ENCODE results near the gene NLRC3.

NLRC3 gene

DNA sequence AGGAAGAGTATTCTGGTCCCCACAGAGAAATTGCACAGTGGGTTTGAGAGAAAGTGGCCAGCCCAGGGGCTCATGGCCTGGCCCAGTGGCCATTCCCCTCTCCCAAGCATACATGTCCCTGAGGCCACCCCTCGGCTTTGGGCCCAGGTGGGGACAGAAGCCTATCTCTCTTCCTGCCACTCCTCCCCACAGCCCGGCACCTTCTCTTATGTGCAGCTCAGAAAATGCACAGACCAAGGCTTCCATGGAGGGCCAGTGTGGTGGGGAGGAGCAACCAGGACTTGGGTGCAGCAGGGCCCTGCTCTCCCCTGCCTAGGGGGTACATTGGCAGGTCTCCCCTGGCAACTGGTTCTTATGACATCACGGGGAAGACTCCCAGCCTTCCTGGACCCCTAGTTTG, 82.0 kb downstream of the NLRC3 start, which contains the start of gene C16orf90:
TSS of gene C16orf90 (minus strand) at position 314 of the 400 bp plus-strand sequence. CDS start at position 246, 68 bp downstream.
- H2BK12ac ChIP-seq (ENCODE audit: low read length in 2 of 2) = no peak within 1 kb of the TSS
- H3K36me3 ChIP-seq (ENCODE audit: control insufficient read depth in 1 of 2, insufficient read depth in 2 of 2, low read depth in 1 of 2, low read length in 2 of 2) = peaks cover 0 to 3% of the 10 kb centered on the region in 2 experiments
- H3K4me2 ChIP-seq (ENCODE audit: low read length, poor library complexity, severe bottlenecking) = no peak within 1 kb of the TSS
- no peak within 1 kb of the TSS for H3K14ac ChIP-seq (ENCODE audit: low read length in 2 of 2)
- H3K4ac ChIP-seq (ENCODE audit: low read depth in 1 of 2, low read length in 2 of 2) = no peak within 1 kb of the TSS
- no peak within 1 kb of the TSS for H3K27ac ChIP-seq (ENCODE audit: low read length, poor library complexity, severe bottlenecking)
- H2BK15ac ChIP-seq (ENCODE audit: low read depth, poor library complexity, severe bottlenecking) = no peak within 1 kb of the TSS
- H2AFZ ChIP-seq (ENCODE audit: low read depth, low read length) = no peak within 1 kb of the TSS
- H3K79me1 ChIP-seq (replicated peaks; ENCODE audit: low read length, poor library complexity, severe bottlenecking) = no peaks in the 10 kb centered on the region
- no peak within 1 kb of the TSS for H3K4me3 ChIP-seq (ENCODE audit: insufficient read depth in 1 of 2, low read depth in 1 of 2, low read length in 2 of 2)
- H3K23ac ChIP-seq (ENCODE audit: low read length in 2 of 2) = no peak within 1 kb of the TSS
- no peak within 1 kb of the TSS for H2AK5ac ChIP-seq (ENCODE audit: low read length, severe bottlenecking)
- no peak within 1 kb of the TSS for H2BK5ac ChIP-seq (ENCODE audit: low read depth, low read length, poor library complexity, severe bottlenecking)
- H3K27me3 ChIP-seq (ENCODE audit: control insufficient read depth in 1 of 2, insufficient read depth in 1 of 2, low read length in 2 of 2) = no peaks in the 10 kb centered on the region
- H4K8ac ChIP-seq (ENCODE audit: low read length) = no peak within 1 kb of the TSS
- no peak within 1 kb of the TSS for H2BK120ac ChIP-seq (ENCODE audit: low read depth, low read length)
- 86% methylated on average over 3 of the region's 3 CpGs for WGBS
- H3K9ac ChIP-seq (ENCODE audit: low read length) = no peak within 1 kb of the TSS
- H3K4me1 ChIP-seq (ENCODE audit: control insufficient read depth, insufficient read depth, low read depth, low read length) = peaks cover 6% of the 10 kb centered on the region
- no peak within 1 kb of the TSS for H4K91ac ChIP-seq (ENCODE audit: low read length)
- H3K9me3 ChIP-seq (ENCODE audit: control insufficient read depth, low read length) = no peaks in the 10 kb centered on the region
- H3K18ac ChIP-seq (ENCODE audit: low read depth in 1 of 2, low read length in 2 of 2) = no peak within 1 kb of the TSS
- DNase-seq = no peak

DNA sequence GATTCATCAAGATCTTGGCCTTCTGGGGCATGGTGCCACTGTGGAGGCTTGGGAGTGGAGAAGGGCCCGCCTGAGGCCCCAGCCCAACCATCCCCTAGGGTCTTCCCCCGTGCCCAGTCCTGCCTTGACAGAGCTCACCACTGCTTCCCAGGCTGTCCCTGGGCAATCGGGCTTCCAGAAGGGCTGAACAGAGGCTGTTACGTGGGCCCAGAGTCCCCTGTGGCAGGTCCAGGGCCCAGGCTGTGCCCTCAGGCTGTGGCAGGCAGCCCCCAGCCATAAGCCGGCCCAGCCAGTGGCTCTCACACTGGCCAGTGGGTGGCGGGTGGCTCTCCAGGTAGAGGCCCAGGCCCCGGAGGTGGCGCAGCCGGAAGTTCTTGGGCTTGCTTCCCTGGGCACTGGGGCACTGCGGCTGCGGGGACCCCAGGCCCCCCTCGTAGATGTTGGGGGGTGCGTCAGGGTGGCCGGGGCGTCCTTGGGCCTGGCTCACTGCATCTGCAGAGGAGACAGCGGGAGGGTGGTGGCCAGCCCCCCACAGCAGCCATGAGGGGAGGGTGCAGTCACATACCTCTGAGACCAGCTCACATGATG, 82.7 kb downstream of the NLRC3 start:
- H3K4me1 ChIP-seq (ENCODE audit: control insufficient read depth, insufficient read depth, low read depth, low read length) = peaks cover 6% of the 10 kb centered on the region
- no peak overlapping the region for H3K23ac ChIP-seq (ENCODE audit: low read length in 2 of 2)
- DNase-seq = no peak
- no peak overlapping the region for H4K8ac ChIP-seq (ENCODE audit: low read length)
- no peak overlapping the region for H4K91ac ChIP-seq (ENCODE audit: low read length)
- no peak overlapping the region for H2AFZ ChIP-seq (ENCODE audit: low read depth, low read length)
- H3K4ac ChIP-seq (ENCODE audit: low read depth in 1 of 2, low read length in 2 of 2) = no peak overlapping the region
- no peaks in the 10 kb centered on the region for H3K27me3 ChIP-seq (ENCODE audit: control insufficient read depth in 1 of 2, insufficient read depth in 1 of 2, low read length in 2 of 2)
- H3K18ac ChIP-seq (ENCODE audit: low read depth in 1 of 2, low read length in 2 of 2) = no peak overlapping the region
- no peak overlapping the region for H2BK12ac ChIP-seq (ENCODE audit: low read length in 2 of 2)
- peaks cover 0 to 3% of the 10 kb centered on the region in 2 experiments for H3K36me3 ChIP-seq (ENCODE audit: control insufficient read depth in 1 of 2, insufficient read depth in 2 of 2, low read depth in 1 of 2, low read length in 2 of 2)
- H2BK120ac ChIP-seq (ENCODE audit: low read depth, low read length) = no peak overlapping the region
- no peaks in the 10 kb centered on the region for H3K79me1 ChIP-seq (replicated peaks; ENCODE audit: low read length, poor library complexity, severe bottlenecking)
- no peak overlapping the region for H3K4me3 ChIP-seq (ENCODE audit: insufficient read depth in 1 of 2, low read depth in 1 of 2, low read length in 2 of 2)
- H3K14ac ChIP-seq (ENCODE audit: low read length in 2 of 2) = no peak overlapping the region
- H2BK5ac ChIP-seq (ENCODE audit: low read depth, low read length, poor library complexity, severe bottlenecking) = no peak overlapping the region
- WGBS = 97% methylated on average over 16 of the region's 16 CpGs
- no peak overlapping the region for H3K27ac ChIP-seq (ENCODE audit: low read length, poor library complexity, severe bottlenecking)
- H3K9me3 ChIP-seq (ENCODE audit: control insufficient read depth, low read length) = no peaks in the 10 kb centered on the region
- H3K9ac ChIP-seq (ENCODE audit: low read length) = no peak overlapping the region
- no peak overlapping the region for H3K4me2 ChIP-seq (ENCODE audit: low read length, poor library complexity, severe bottlenecking)
- no peak overlapping the region for H2BK15ac ChIP-seq (ENCODE audit: low read depth, poor library complexity, severe bottlenecking)
- no peak overlapping the region for H2AK5ac ChIP-seq (ENCODE audit: low read length, severe bottlenecking)

DNA sequence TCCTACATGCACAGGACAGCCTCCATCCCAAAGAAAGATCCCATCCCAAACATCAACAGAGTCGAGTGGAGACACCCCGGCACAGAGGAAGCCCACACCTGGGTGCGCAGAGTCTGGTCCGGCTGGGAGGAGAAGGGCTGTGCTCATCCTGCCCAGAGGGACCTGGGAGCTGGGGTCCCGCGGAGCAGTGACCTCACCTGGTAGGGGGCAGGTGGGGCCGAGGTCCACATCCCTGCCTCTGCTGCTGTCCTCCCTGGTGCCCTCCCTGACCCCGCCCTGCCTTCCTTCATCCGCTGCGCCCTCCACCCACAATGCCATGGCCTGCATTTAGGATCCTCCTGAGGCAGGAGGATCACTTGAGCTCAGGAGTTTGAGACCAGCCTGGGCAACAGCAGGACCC, 84.8 kb downstream of the NLRC3 start:
- Histone ChIP-seq H2BK12ac (ENCODE audit: low read length in 2 of 2) (no peak overlapping the region), H3K36me3 (ENCODE audit: control insufficient read depth in 1 of 2, insufficient read depth in 2 of 2, low read depth in 1 of 2, low read length in 2 of 2) (peaks cover 8 to 12% of the 10 kb centered on the region in 2 experiments), H3K4ac (ENCODE audit: low read depth in 1 of 2, low read length in 2 of 2) (no peak overlapping the region), H4K91ac (ENCODE audit: low read length) (no peak overlapping the region), H4K8ac (ENCODE audit: low read length) (no peak overlapping the region), H2BK120ac (ENCODE audit: low read depth, low read length) (no peak overlapping the region), H2BK15ac (ENCODE audit: low read depth, poor library complexity, severe bottlenecking) (no peak overlapping the region), H3K14ac (ENCODE audit: low read length in 2 of 2) (no peak overlapping the region), H3K79me1 (replicated peaks; ENCODE audit: low read length, poor library complexity, severe bottlenecking) (peaks cover 7% of the 10 kb centered on the region), H3K4me1 (ENCODE audit: control insufficient read depth, insufficient read depth, low read depth, low read length) (peaks cover 6% of the 10 kb centered on the region), H2AK5ac (ENCODE audit: low read length, severe bottlenecking) (no peak overlapping the region), H3K18ac (ENCODE audit: low read depth in 1 of 2, low read length in 2 of 2) (no peak overlapping the region), H3K9ac (ENCODE audit: low read length) (no peak overlapping the region), H3K4me2 (ENCODE audit: low read length, poor library complexity, severe bottlenecking) (no peak overlapping the region), H2AFZ (ENCODE audit: low read depth, low read length) (no peak overlapping the region), H2BK5ac (ENCODE audit: low read depth, low read length, poor library complexity, severe bottlenecking) (no peak overlapping the region), H3K9me3 (ENCODE audit: control insufficient read depth, low read length) (no peaks in the 10 kb centered on the region), H3K27me3 (ENCODE audit: control insufficient read depth in 1 of 2, insufficient read depth in 1 of 2, low read length in 2 of 2) (no peaks in the 10 kb centered on the region), H3K23ac (ENCODE audit: low read length in 2 of 2) (no peak overlapping the region), H3K27ac (ENCODE audit: low read length, poor library complexity, severe bottlenecking) (no peak overlapping the region), H3K4me3 (ENCODE audit: insufficient read depth in 1 of 2, low read depth in 1 of 2, low read length in 2 of 2) (no peak overlapping the region)
- 98% methylated on average over 10 of the region's 10 CpGs for WGBS
- DNase-seq = no peak

DNA sequence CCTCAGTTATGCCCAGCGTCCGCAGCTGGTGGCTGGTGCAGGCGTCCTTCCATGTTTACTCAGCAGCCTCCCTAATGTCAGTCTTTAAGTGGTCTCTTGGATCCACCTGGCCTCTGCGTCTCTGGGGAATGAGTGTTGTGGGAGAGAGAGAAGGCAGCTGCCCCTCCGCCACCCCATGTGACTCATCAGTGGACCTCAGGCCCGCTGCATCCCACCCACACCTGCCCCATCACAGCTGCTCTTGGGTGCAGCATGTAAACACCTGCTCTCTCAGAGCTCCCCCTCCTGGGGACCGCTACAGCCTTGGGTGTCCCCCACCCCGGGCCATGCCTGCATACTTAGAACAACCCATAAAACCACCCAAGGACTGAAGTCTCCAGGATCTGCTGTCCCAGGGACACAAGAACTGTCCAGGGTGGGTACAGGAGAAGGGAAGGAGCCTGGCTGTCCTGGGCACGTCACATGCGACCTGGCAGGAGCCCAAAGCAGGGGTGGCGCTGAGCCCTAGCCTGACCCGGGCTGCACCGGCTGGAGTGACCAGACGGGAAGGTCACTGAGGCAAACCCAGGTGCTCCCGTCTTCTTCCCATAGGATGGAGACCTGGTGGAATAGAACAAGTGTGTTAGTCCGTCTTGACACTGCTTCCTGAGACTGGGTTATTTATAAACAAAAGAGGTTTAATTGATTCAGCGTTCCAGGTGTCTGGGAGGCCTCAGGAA, 86.1 kb downstream of the NLRC3 start:
- Histone ChIP-seq H2BK12ac (ENCODE audit: low read length in 2 of 2) (no peak overlapping the region), H3K27ac (ENCODE audit: low read length, poor library complexity, severe bottlenecking) (no peak overlapping the region), H3K4me3 (ENCODE audit: insufficient read depth in 1 of 2, low read depth in 1 of 2, low read length in 2 of 2) (no peak overlapping the region), H2BK5ac (ENCODE audit: low read depth, low read length, poor library complexity, severe bottlenecking) (no peak overlapping the region), H3K9ac (ENCODE audit: low read length) (no peak overlapping the region), H4K91ac (ENCODE audit: low read length) (no peak overlapping the region), H3K79me1 (replicated peaks; ENCODE audit: low read length, poor library complexity, severe bottlenecking) (peaks cover 13% of the 10 kb centered on the region), H2AK5ac (ENCODE audit: low read length, severe bottlenecking) (no peak overlapping the region), H3K27me3 (ENCODE audit: control insufficient read depth in 1 of 2, insufficient read depth in 1 of 2, low read length in 2 of 2) (no peaks in the 10 kb centered on the region), H3K4me2 (ENCODE audit: low read length, poor library complexity, severe bottlenecking) (no peak overlapping the region), H3K14ac (ENCODE audit: low read length in 2 of 2) (no peak overlapping the region), H2AFZ (ENCODE audit: low read depth, low read length) (no peak overlapping the region), H4K8ac (ENCODE audit: low read length) (no peak overlapping the region), H3K23ac (ENCODE audit: low read length in 2 of 2) (no peak overlapping the region), H2BK15ac (ENCODE audit: low read depth, poor library complexity, severe bottlenecking) (no peak overlapping the region), H3K18ac (ENCODE audit: low read depth in 1 of 2, low read length in 2 of 2) (no peak overlapping the region), H3K9me3 (ENCODE audit: control insufficient read depth, low read length) (no peaks in the 10 kb centered on the region), H3K4me1 (ENCODE audit: control insufficient read depth, insufficient read depth, low read depth, low read length) (peaks cover 11% of the 10 kb centered on the region), H3K4ac (ENCODE audit: low read depth in 1 of 2, low read length in 2 of 2) (no peak overlapping the region), H3K36me3 (ENCODE audit: control insufficient read depth in 1 of 2, insufficient read depth in 2 of 2, low read depth in 1 of 2, low read length in 2 of 2) (peaks cover 20 to 23% of the 10 kb centered on the region in 2 experiments), H2BK120ac (ENCODE audit: low read depth, low read length) (no peak overlapping the region)
- DNase-seq = no peak
- WGBS = 92% methylated on average over 15 of the region's 17 CpGs

Measured in mesenchymal stem cell (in vitro differentiated cells and primary cell).